GM19463 (cell line): ENCODE data around the gene SPATA18.
"Not testable (repeated sequence)": the region's sequence is repeated elsewhere in the genome, so short reads cannot be mapped to it uniquely, and the experiment has no call there.

ENCODE experiments used
- ATAC-seq: cut with Tn5 transposase; IDR thresholded peaks from one replicate; pipeline ENCODE4 v1.9.1; 2021; ENCODE audit warnings: mild to moderate bottlenecking, moderate library complexity; ENCODE audit not compliant: unreplicated experiment

The SPATA18 gene

DNA sequence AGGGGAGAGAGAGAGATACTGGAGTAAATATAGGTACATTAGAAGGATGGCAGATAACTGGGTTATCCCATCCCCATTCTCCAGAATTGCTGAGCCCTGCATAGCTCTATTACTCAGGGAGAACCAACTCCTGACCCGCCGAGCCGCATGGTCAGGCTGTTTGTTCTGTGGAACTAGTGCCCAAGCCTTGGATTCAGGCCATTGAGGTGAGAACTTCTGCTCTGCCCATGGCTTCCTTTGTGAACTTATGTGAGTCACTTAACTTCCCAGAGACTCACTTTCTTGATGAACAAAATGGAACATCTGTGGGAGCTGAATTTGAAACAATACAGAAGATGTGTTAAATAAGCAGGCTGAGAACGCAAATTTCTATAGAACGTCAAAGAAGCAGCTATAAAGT lies 54.2 kb downstream of the SPATA18 start:
- no peak for ATAC-seq

- no peak for ATAC-seq
Observed at GRCh38 chr4:52106191-52106590, 55.1 kb downstream of the SPATA18 start.

DNA sequence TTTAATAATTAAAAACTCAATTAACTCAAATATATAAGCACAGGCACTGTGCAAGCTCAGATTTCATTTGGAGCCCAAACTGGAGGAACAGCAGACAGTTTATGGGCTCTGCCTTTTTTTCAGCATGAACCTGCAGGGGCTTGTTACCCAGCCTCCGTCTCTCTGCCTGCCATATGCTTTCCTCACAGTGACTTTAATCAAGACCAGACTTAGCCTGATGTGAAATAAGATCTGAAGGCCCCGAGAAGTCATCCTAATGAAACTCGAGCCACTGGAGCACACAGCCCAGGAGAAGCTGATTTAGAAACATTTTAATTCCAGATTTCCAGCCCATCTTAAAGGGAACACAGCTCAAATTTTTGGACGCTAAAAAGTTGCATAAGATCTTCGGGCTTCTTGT lies 55.6 kb downstream of the SPATA18 start:
- ATAC-seq: no peak

- ATAC-seq: no peak
Observed at GRCh38 chr4:52107336-52107735, 56.2 kb downstream of the SPATA18 start.

- no peak for ATAC-seq
Observed at GRCh38 chr4:52107745-52108144, 56.6 kb downstream of the SPATA18 start.

- ATAC-seq: no peak
Observed at GRCh38 chr4:52110171-52110570, 59.1 kb downstream of the SPATA18 start.

GRCh38 chr4:52111995-52112394 lies 60.9 kb downstream of the SPATA18 start:
- ATAC-seq: no peak

- no peak for ATAC-seq
Observed at GRCh38 chr4:52112411-52112810, 61.3 kb downstream of the SPATA18 start.

DNA sequence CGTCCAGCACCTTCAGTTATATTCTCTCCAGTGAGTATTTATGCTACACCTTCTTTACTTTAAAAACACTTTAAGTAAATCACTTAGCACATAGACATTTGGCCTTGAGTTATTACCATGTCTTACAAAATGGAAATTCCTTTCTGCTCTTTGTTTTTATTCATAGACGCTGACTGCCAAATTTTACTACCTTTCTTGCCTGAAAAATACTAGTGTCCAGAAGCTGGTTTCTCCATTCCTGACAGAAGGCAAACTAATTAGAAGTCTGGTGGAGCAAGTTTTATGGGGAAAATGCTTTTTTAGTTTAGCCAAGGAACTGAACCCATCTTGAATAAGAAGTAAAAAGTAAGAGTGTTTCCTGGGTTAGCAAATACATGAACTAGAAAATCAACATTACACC lies 65.5 kb downstream of the SPATA18 start:
- no peak for ATAC-seq

GRCh38 chr4:52126226-52126625 lies 75.1 kb downstream of the SPATA18 start:
- no peak for ATAC-seq

- ATAC-seq: no peak
Observed at GRCh38 chr4:52126966-52127365, 75.9 kb downstream of the SPATA18 start.

GRCh38 chr4:52135171-52135570 lies 84.1 kb downstream of the SPATA18 start:
- ATAC-seq: no peak

GRCh38 chr4:52137152-52137551 lies 86.0 kb downstream of the SPATA18 start:
- ATAC-seq: not testable (repeated sequence)

DNA sequence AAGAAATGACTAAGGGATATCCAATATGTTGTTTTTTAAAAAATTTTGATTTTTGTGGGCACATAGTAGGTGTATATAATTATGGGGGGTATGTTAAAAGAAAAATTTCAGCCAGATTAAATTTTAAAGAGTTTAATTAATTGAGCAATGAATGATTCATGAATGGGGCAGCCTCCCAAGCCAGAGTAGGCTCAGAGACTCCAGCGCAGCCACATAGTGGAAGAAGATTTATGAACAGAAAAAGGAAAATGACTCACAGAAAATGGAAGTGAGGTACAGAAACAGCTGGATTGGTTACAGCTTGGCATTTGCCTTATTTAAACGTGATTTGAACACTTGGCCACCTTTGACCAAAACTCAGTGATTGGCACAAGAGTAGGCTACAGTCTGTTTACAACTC lies 91.7 kb downstream of the SPATA18 start:
- ATAC-seq: no peak

DNA sequence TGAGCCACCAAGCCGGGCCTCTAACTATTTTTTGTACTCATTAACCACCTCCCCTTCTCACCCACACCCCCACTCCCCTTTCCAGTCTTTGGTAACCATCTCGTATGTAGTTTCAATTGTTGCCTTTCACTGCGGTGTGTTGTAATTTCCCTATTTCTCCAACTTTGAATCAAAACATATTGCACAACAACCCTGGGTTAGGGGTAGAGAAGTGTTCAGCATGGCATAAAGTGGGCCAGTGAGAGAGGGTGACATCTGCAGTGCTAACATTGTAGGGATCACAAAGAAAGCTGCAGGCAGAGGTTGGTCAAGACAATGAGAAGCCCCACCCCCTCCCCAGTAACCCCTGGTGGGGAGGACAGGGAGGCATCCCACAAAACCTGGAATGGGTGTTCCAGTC lies 92.7 kb downstream of the SPATA18 start:
- no peak for ATAC-seq

GRCh38 chr4:52144372-52144771 lies 93.3 kb downstream of the SPATA18 start:
- ATAC-seq: no peak
